Right lobe of liver (tissue), 4 donors: ENCODE results near the gene GEMIN4.

Experiments used
- POLR2A ChIP-seq: fragments of 450-650 bp; IDR thresholded peaks from one replicate; pipeline ENCODE4 v1.6.1; 2017; ENCODE audit warnings: antibody characterized with exemption, mild to moderate bottlenecking
- TF ChIP-seq, protein P1 (sequence below), 4 donors: fragments of 200-600 bp in 3 of 4; fragments of 450-650 bp in 1 of 4; IDR thresholded peaks; one replicate each; pipeline versions ENCODE4 v1.5.1 to v1.8.0; 2016 to 2022; ENCODE audit warnings: antibody characterized with exemption in 4 of 4, mild to moderate bottlenecking in 2 of 4
- donor health status: DM: no; HTN: no; CAD: no.
- donor health status: DM: no; HTN: no; CAD: no.
- donor health status: DM: no; HTN: yes; CAD: no.

DNA sequence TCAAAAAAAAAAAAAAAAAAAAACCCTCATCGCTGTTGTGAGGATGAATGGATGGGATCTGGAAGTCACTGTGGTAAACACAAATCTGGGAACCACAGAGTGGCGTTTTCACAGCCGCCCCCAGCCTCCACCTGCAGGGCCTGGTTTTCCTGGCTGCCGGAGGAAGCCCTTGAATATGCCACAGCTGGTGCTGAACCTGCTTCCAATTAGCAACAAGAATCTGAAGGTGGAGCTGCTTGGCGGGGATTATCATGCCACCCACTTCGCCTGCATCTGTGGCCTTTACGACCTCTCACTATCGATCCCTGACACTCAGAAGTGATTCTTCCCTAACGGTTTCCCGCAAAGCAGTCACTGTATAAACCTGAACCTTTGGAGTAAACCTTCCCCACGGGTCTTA is 46.2 kb upstream of the GEMIN4 start:
- TF ChIP-seq, protein P1, sequence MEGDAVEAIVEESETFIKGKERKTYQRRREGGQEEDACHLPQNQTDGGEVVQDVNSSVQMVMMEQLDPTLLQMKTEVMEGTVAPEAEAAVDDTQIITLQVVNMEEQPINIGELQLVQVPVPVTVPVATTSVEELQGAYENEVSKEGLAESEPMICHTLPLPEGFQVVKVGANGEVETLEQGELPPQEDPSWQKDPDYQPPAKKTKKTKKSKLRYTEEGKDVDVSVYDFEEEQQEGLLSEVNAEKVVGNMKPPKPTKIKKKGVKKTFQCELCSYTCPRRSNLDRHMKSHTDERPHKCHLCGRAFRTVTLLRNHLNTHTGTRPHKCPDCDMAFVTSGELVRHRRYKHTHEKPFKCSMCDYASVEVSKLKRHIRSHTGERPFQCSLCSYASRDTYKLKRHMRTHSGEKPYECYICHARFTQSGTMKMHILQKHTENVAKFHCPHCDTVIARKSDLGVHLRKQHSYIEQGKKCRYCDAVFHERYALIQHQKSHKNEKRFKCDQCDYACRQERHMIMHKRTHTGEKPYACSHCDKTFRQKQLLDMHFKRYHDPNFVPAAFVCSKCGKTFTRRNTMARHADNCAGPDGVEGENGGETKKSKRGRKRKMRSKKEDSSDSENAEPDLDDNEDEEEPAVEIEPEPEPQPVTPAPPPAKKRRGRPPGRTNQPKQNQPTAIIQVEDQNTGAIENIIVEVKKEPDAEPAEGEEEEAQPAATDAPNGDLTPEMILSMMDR (IDR thresholded peaks at IDR 0.05): no peak
- no peak for TF ChIP-seq POLR2A
